ENCODE results near the gene CEP57L1. TPM values are rescaled to one million over a fixed set of nuclear protein-coding genes. Genes with fewer than 3 reads are reported as not detected.
A peak's percentile ranks its signal among the peaks of the same experiment; 100 is the strongest.

Gene CEP57L1
- total RNA-seq, 4 donors from 2014 or later = 10.3 to 29.7 (median 17.5) TPM

- ATAC-seq = no peak
- no peaks in the 10 kb centered on the region for H3K27me3 ChIP-seq
- peak overlapping the region in 3 of 4 donors; percentile 56 to 98 (median 58) for H3K27ac ChIP-seq
- no peak for DNase-seq
- in situ Hi-C loops (cut with MboI; ENCODE audit: low sequenced_read_pairs in 4 of 4) = loop anchor here (5.0 to 25.0 kb wide), 4 partner anchors 129 to 532 kb away; no protein-coding TSS in a partner anchor
- intact Hi-C loops (cut with DNase I; ENCODE audit: low total_unique reads) = loop anchor here (5.0 to 10.0 kb wide), 4 partner anchors 127 to 532 kb away; partner anchors contain the start of gene ARMC2
- H3K4me3 ChIP-seq = no peak overlapping the region
- H3K36me3 ChIP-seq = no peaks in the 10 kb centered on the region
- peaks cover 82 to 96% of the 10 kb centered on the region in 2 donors for H3K4me1 ChIP-seq
- no peaks in the 10 kb centered on the region for H3K9me3 ChIP-seq
- TF ChIP-seq CTCF (IDR thresholded peaks at IDR 0.05 in 4 of 5, conservative IDR thresholded peaks at IDR 0.05 in 1 of 5) (no peak), POLR2A (IDR thresholded peaks at IDR 0.05) (no peak)
Measured at GRCh38 chr6:109074133-109074415, 21.2 kb upstream of the CEP57L1 start.

- Histone ChIP-seq H3K4me3 (no peak overlapping the region), H3K36me3 (no peaks in the 10 kb centered on the region), H3K27me3 (no peaks in the 10 kb centered on the region), H3K4me1 (peaks cover 93 to 95% of the 10 kb centered on the region in 2 donors), H3K27ac (peak overlapping the region in 3 of 4 donors; percentile 93 to 98 (median 96)), H3K9me3 (no peaks in the 10 kb centered on the region)
- in situ Hi-C loops (cut with MboI; ENCODE audit: low sequenced_read_pairs in 4 of 4) (loop anchor here in 2 of 4 donors (10.0 to 25.0 kb wide), 3 partner anchors 131 to 531 kb away; no protein-coding TSS in a partner anchor), intact Hi-C loops (cut with DNase I; ENCODE audit: low total_unique reads) (loop anchor here (10.0 kb wide), 1 partner anchor 291 kb away; no protein-coding TSS in a partner anchor)
- ATAC-seq (no peak), DNase-seq (no peak)
- TF ChIP-seq POLR2A (IDR thresholded peaks at IDR 0.05) = no peak
Measured at GRCh38 chr6:109075934-109076333, 19.4 kb upstream of the CEP57L1 start.

GRCh38 chr6:109076377-109076776 is 18.9 kb upstream of the CEP57L1 start:
- peaks cover 95 to 97% of the 10 kb centered on the region in 2 donors for H3K4me1 ChIP-seq
- intact Hi-C loops (cut with DNase I; ENCODE audit: low total_unique reads) = loop anchor here (10.0 kb wide), 1 partner anchor 292 kb away; no protein-coding TSS in a partner anchor
- peak overlapping the region in 3 of 4 donors; percentile 93 to 98 (median 96) for H3K27ac ChIP-seq

GRCh38 chr6:109079981-109080380 is 15.3 kb upstream of the CEP57L1 start:
- Histone ChIP-seq H3K4me3 (peak overlapping the region; percentile 17 to 44 (median 34)), H3K36me3 (no peaks in the 10 kb centered on the region), H3K4me1 (peaks cover 82 to 87% of the 10 kb centered on the region in 2 donors), H3K27ac (peak overlapping the region; percentile 93 to 98 (median 96)), H3K27me3 (no peaks in the 10 kb centered on the region), H3K9me3 (no peaks in the 10 kb centered on the region)
- ATAC-seq (peak; percentile 77 to 82), DNase-seq (peak; percentile 64 to 83)
- in situ Hi-C loops (cut with MboI; ENCODE audit: low sequenced_read_pairs in 4 of 4) (loop anchor here in 2 of 4 donors (10.0 to 25.0 kb wide), 4 partner anchors 65 to 535 kb away; no protein-coding TSS in a partner anchor), intact Hi-C loops (cut with DNase I; ENCODE audit: low total_unique reads) (loop anchor here (2.0 to 10.0 kb wide), 2 partner anchors 77 to 295 kb away; no protein-coding TSS in a partner anchor)
- peak in 1 of 2 donors; percentile 58 for TF ChIP-seq POLR2A (IDR thresholded peaks at IDR 0.05)
- TF ChIP-seq CTCF (IDR thresholded peaks at IDR 0.05 in 4 of 5, conservative IDR thresholded peaks at IDR 0.05 in 1 of 5) = no peak

More at GRCh38 chr6:109076377-109076776, 18.9 kb upstream of the CEP57L1 start:
- no peaks in the 10 kb centered on the region for H3K9me3 ChIP-seq
- H3K4me3 ChIP-seq = no peak overlapping the region
- TF ChIP-seq CTCF (IDR thresholded peaks at IDR 0.05 in 4 of 5, conservative IDR thresholded peaks at IDR 0.05 in 1 of 5) = no peak
- no peak for TF ChIP-seq POLR2A (IDR thresholded peaks at IDR 0.05)
- no peaks in the 10 kb centered on the region for H3K36me3 ChIP-seq
- DNase-seq (no peak), ATAC-seq (no peak)
- in situ Hi-C loops (cut with MboI; ENCODE audit: low sequenced_read_pairs in 4 of 4) = loop anchor here in 2 of 4 donors (10.0 to 25.0 kb wide), 3 partner anchors 132 to 532 kb away; no protein-coding TSS in a partner anchor
- no peaks in the 10 kb centered on the region for H3K27me3 ChIP-seq

GRCh38 chr6:109081026-109081425 is 14.3 kb upstream of the CEP57L1 start:
- no peaks in the 10 kb centered on the region for H3K9me3 ChIP-seq
- intact Hi-C loops (cut with DNase I; ENCODE audit: low total_unique reads) = loop anchor here (2.0 kb wide), 1 partner anchor 78 kb away; no protein-coding TSS in a partner anchor
- peaks cover 0 to 5% of the 10 kb centered on the region in 2 donors for H3K36me3 ChIP-seq
- H3K4me1 ChIP-seq = peaks cover 83 to 87% of the 10 kb centered on the region in 2 donors
- no peaks in the 10 kb centered on the region for H3K27me3 ChIP-seq
- in situ Hi-C loops (cut with MboI; ENCODE audit: low sequenced_read_pairs in 4 of 4) = loop anchor here in 2 of 4 donors (10.0 to 25.0 kb wide), 2 partner anchors 66 to 419 kb away; no protein-coding TSS in a partner anchor
- DNase-seq = peak in 1 of 2 donors; percentile 62
- no peak for TF ChIP-seq CTCF (IDR thresholded peaks at IDR 0.05 in 4 of 5, conservative IDR thresholded peaks at IDR 0.05 in 1 of 5)
- peak; percentile 12 to 16 for ATAC-seq
- H3K4me3 ChIP-seq = peak overlapping the region in 3 of 4 donors; percentile 33 to 39 (median 36)
- peak overlapping the region; percentile 93 to 98 (median 96) for H3K27ac ChIP-seq
